ENCODE measurements around the gene FIBCD1. TPM values are rescaled to one million over a fixed set of nuclear protein-coding genes. Genes with fewer than 3 reads are reported as not detected.

The FIBCD1 gene
- total RNA-seq, 1 donor from 2014 or later = not detected

DNA sequence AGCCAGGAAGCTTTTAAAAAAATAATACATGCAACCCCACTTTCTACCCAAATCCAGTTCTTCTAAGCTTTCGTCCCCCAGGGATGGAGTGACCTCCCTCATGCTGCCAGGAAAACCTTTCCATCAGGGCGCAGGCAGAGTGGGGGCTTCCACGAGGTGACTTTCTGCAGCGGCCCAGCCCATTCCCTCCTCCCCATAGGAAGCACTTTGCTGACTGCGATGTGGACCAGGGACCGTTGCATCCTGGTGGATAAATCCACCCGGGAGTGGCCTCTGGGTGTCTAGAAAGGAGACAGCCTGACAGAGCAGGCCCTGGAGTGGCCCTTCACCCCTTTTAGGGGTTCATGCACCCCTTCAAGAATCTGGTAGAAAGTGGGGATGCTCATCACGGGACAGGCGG, 44.0 kb downstream of the FIBCD1 start:
- DNase-seq = no peak

DNA sequence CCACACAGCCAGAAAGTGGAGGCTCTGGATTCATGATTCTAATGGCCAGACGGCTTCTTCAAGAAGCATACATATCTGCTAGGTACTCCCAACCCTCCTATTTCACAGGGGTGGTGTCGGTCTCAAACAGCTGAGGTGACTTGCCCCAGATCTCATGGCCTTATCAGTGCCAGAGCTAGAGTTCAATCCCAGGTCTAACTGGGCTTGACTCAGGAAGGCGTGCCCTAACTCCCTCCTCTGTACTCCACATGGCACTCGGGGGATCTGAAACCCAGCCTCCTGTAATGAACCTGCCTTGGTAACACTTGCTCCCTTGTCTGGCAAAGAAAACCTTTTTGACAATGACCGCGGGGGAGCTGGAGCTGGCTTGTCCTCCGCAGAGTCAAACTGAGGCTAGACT, 44.5 kb downstream of the FIBCD1 start:
- no peak for DNase-seq

DNA sequence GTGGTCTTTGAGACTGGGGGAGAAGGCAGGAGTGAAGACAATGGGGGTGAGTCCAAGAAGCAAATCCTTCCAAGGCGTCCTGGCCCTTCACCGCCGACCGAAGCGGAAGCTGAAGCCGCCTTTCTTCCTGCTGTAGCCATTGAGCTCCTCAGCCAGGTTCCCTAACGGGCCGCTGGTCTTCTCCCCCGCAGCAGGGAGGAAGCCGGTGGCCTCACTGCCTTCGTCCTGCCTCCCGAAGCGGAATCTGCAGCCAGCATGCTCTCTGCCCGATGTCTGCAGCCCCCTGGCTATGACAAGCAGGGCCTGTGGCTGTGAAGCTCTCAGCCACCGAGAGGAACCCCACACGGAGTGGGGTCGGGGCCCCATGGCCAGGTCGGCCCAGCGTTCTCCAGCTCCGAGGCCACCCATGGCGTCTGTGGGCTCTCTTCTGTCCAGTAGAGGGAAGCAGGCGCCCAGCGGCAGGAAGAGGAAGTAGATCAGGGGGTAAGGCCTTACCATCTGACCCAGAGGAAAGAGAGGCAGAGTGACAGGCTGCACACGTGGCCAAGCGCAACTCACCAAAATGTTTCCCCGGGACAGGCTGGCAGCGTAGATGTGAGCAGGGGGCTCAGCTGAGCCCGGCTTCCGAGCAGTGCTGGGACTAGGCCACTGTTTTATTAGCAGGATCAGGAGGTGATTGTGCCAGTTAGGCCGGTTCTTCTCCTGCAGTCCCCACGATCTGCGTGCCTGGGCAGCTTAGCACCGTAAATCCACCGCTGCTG, 45.5 kb downstream of the FIBCD1 start:
- peak; percentile 41 for DNase-seq

DNA sequence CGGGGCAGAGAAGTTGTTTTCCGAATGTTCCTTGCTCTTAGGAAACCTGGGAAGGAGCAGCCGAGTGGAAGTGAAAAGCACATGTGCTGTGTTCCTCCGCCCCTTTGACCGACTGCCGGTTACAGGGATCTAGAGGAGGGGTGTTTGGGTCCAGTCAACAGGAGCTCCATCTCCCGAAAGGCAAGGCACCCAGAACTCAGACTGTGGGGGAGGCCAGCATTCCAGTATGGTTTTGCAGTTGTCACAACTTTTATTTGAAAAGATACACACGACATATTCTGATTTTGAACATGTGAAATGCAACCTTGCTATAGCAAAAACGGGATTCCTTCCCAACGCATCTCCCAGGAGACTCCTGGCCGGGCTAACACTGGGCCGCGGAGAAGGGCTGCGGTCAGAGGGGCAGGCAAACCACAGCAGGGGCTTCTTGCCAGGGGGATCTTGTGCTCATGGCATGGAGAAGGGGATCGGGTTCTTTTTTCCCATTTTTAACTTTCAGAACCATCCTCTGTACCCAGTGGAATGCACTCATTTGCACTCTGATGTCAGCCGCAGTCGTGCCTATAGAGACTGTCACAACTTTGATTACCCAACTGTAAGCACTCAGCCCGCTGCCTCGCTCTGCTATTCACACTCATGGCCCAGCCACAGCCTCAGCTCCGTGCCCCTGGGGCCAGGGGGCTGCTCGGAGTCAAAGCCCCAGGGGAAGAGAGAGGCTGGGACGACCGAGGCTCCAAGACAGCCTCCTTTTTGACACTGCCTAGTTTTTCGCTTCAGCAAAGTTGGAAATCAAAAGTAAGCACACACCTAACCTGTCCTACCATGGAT, 46.4 kb downstream of the FIBCD1 start:
- no peak for DNase-seq

DNA sequence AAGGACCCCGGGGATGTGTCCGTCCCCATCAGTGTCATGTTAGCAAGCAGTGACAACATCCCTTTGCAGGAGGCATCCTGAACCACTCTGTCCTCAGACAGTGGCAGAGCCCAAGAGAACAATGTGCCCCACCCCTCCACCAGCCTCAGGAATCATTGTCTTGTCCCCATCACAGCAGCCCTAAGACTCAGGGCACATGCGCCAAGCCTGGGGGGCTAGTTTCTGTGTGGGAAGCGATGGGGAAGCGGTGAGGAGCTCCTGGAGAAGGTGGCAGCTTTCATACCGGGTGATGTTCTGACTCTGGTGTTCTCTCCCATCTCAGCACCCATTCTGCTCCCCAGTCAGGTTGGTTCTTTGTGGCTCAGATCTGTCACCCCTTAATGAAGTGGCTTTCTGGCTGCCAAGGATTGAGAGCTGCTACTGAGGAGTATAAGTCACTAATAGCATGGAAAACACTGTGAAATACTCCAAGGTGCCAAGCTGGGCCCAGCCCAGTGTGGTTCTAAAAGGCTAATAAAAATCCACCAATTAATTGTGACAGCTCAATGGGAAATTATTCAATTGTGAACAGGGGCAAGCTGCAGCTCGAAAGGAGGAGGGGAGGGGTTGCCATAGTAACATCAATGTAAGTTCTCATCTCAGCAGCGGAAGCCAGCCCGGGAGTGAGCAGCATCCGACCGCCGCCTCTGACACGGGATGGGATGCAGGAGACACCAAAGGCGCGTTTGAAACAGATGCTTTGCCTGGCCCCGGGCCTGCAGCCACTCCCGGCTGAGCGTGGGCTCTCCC, 47.2 kb downstream of the FIBCD1 start:
- peak; percentile 48 for DNase-seq

DNA sequence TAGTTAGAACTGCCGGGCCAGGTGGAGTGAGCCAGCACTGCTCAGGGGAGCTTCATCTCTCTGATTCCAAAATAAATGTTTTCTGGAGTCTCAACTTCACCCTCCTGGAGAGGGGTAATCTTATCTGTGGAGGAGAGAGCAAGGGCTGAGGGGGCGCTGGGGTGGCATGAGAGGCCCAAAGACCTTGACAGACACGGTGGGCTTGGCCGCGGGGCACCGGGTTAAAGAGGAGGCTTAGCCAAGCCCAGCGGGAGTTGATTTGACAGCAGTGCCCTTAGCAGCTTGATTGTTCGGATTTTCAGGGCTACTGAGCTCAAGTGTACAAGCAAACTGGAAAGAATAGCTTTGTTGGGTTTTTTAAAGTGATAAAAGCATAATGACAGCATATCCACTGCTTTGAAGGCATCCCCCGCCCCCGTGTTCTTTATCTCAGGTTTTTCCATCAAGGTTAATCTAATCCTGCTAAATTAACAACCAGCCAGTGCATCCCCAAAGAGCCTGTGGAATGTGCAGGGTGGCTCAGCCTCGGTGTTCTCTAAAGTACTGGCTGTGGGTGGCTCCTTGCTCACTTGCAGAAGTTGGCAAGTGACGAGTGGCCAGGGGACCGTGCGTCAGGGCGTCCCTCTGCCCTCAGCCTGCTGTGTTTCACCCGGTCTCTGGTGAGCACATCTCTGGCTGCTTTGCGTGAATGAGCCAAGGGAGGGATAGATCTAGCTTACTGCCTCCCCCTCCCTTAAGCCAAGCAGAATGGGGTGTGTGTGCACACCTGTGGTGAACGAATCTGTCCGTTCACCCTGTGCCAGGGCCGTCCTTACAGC, 48.0 kb downstream of the FIBCD1 start:
- DNase-seq = no peak

DNA sequence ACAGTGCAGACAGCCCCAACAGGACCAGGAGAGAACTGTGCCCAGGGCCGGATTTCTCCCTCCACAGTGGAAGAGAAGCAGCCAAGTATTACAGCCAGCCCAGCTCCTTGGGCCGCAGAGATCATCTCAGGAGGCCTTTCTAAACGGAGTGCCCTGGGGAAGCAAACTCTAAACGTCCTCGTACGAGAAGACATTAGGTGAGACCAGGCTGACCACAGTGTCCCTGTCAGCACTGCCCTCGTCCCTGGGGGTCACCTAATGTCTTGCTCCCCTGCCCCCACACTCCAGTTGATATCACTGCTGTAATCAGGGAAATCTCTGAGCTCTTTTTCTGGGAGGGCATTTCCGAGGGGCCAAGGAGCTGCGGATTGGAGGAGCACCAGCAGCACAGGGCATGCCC, 48.9 kb downstream of the FIBCD1 start:
- no peak for DNase-seq

DNA sequence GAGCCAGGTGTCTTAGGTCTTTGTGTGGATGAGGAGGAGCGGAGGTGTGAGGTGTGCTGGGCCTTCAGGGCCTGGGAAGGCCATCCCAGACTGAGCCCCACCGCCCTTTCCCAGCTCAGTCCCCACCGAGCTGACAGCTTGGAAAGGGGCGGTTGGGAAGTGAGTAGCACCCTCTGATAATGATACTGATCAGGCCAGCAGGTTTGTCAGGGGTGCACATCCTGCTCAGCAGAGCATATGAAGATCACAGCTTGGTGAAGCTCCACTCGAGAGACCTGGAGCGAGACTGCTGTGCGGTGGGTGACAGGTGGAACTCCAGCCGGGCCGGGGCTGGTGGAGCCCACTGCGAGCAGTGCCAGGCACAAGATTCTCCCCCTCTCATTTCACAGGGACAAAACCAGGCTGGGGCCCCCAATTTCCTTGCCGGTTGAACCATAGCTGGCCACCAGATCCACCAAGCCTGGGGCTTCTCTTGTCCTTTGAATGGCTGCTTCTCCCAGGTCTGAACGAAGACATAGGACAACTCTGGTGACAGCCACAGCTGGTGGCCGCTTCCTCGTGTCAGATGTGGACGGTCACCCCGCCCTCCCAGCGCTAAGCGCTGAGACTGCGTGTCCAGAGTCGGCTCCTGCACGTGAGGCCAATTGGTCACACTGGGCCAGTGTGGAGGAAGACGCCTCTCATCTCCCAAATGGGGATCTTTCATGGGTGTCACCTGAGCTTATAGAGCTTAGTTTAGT, 50.7 kb downstream of the FIBCD1 start:
- DNase-seq = no peak

DNA sequence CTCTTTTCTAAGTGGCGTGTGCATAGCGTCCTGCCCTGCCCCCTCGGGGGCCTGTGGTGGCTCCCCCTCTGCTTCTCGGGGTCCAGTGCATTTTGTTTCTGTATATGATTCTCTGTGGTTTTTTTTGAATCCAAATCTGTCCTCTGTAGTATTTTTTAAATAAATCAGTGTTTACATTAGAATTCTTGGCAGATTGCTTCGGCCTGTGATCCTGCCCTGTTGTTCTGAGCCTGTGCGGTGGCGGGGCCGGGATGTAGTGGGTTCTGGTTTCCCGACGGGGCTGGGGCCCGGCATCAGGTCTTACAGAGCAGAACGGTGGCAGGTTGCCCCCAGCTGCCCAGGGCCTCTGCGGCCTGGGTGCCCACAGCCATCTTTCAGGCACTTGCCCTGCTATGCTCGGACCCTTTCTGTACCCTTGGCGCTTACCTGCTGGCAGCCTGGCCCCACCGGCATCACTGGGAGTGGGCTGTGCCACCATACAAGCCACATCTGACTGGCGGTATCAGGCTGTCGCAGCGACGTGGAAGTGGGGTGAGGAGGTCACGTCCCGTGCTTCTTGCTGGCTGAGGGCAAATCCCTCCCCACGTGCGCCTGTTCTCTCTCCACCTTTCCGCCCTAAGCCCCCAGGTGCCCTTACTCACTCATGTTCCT, 51.4 kb downstream of the FIBCD1 start:
- DNase-seq = no peak

DNA sequence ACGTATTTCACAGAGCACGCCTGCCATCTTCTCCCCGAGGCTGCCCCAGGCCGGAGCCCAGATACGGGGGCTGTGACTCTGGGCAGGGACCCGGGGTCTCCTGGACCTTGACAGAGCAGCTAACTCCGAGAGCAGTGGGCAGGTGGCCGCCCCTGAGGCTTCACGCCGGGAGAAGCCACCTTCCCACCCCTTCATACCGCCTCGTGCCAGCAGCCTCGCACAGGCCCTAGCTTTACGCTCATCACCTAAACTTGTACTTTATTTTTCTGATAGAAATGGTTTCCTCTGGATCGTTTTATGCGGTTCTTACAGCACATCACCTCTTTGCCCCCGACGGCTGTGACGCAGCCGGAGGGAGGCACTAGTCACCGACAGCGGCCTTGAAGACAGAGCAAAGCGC, 52.1 kb downstream of the FIBCD1 start:
- no peak for DNase-seq

DNA sequence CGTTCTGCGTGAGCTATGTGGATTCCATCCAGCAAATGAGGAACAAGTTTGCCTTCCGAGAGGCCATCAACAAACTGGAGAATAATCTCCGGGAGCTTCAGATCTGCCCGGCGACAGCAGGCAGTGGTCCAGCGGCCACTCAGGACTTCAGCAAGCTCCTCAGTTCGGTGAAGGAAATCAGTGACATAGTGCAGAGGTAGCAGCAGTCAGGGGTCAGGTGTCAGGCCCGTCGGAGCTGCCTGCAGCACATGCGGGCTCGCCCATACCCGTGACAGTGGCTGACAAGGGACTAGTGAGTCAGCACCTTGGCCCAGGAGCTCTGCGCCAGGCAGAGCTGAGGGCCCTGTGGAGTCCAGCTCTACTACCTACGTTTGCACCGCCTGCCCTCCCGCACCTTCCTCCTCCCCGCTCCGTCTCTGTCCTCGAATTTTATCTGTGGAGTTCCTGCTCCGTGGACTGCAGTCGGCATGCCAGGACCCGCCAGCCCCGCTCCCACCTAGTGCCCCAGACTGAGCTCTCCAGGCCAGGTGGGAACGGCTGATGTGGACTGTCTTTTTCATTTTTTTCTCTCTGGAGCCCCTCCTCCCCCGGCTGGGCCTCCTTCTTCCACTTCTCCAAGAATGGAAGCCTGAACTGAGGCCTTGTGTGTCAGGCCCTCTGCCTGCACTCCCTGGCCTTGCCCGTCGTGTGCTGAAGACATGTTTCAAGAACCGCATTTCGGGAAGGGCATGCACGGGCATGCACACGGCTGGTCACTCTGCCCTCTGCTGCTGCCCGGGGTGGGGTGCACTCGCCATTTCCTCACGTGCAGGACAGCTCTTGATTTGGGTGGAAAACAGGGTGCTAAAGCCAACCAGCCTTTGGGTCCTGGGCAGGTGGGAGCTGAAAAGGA, 53.3 kb downstream of the FIBCD1 start:
- DNase-seq = no peak

DNA sequence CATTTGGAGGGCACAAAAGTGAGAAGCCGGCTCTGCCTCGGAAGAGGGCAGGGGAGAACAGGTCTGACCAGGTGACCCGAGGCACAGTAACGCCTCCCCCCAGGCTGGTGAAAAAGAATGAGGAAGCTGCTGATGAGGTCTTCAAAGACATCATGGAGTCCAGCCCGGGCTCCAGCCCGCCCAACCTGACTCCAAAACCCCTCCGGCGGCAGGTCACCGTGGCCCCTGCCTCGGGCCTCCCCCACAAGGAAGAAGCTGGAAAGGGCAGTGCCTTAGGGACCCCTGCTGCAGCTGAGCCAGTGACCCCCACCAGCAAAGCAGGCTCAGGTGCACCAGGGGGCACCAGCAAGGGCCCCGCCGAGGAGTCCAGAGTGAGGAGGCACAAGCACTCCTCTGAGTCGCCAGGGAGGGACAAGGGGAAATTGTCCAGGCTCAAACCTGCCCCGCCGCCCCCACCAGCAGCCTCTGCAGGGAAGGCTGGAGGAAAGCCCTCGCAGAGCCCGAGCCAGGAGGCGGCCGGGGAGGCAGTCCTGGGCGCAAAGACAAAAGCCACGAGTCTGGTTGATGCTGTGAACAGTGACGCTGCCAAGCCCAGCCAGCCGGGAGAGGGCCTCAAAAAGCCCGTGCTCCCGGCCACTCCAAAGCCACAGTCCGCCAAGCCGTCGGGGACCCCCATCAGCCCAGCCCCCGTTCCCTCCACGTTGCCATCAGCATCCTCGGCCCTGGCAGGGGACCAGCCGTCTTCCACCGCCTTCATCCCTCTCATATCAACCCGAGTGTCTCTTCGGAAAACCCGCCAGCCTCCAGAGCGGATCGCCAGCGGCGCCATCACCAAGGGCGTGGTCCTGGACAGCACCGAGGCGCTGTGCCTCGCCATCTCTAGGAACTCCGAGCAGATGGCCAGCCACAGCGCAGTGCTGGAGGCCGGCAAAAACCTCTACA, 54.2 kb downstream of the FIBCD1 start:
- no peak for DNase-seq

DNA sequence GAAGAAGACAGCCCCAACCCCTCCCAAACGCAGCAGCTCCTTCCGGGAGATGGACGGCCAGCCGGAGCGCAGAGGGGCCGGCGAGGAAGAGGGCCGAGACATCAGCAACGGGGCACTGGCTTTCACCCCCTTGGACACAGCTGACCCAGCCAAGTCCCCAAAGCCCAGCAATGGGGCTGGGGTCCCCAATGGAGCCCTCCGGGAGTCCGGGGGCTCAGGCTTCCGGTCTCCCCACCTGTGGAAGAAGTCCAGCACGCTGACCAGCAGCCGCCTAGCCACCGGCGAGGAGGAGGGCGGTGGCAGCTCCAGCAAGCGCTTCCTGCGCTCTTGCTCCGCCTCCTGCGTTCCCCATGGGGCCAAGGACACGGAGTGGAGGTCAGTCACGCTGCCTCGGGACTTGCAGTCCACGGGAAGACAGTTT, 54.9 kb downstream of the FIBCD1 start:
- DNase-seq = no peak

DNA sequence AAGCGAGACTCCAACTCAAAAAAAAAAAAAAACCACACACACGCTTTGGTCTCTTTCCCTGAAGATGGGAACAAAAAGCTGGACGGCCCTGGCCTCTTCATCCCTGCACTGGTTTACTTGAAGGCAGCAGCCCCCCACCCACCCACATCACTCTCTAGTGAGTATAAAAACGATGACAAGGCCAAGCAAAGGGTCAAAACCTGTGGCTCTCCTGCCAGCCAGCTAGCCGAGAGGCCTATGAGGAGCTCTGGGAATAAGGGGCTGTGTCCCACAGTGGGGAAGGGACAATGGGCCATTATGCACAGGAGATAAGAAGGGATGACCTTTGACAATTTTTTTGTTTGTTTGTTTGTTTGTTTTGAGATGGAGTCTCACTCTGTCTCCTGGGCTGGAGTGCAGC, 55.6 kb downstream of the FIBCD1 start:
- DNase-seq = no peak

DNA sequence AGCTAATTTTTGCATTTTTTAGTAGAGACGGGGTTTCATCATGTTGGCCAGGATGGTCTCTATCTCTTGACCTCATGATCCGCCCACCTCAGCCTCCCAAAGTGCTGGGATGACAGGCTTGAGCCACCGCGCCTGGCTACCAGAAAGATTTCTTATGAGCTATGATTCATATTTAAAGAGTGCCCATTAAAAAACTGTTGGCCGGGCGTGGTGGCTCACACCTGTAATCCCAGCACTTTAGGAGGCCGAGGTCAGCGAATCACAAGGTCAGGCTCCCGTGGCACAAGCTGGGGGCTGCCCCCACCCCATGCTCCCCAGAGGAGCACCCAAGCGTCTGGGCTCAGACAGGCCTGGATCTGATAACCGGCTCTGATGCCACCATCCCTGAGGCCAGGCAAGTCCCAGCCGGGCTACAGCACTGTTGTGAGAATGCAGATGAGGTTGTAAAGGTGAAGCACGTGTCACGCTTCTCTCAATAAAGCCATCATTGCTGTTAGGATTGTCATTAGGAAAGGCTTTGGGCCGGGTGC, 56.3 kb downstream of the FIBCD1 start:
- DNase-seq = no peak

DNA sequence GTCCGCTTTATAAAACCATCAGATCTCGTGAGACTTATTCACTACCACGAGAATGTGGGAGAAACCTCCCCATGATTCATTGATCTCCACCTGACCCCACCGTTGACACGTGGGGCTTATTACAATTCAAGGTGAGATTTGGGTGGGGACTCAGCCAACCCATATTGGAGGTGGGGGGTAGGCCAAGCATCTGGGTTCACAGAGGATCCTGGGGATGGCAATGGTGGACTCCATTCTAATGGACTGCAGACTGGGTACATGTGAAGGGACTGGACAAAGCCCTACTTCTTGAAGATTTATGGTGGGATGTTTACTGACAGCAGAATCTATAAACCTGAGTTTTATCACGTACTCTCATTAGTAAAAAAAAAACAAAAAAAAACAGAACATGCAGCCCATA, 57.5 kb downstream of the FIBCD1 start:
- no peak for DNase-seq

DNA sequence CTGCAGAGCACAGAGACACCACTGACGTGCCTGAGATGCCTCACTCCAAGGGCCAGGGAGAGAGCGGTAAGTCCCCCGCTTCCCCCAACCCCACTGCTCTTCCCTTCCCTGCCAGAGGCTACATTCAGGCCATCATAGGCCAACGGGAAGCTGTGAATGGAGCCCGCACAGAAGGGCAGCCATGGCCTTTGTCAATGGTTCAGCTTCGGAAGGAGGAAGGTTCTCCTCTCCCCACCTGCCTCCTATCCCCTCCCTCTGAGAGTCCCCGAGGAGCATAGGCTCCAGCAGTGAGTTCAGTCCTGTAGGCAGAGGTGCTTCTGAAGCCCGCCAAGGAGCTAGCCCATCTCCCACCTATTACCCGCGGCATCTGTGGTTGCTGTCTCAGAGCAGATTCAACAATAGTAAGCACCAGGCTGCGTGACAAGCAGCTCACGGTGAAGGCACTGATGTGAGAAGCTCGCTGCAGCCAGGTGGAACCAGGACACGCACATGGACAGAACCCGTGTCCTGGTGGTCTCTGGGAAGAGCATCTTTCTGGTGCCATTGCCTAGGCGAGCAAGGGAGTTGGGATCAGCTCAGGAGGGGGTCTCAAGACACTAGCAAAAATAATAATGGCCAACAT, 58.3 kb downstream of the FIBCD1 start:
- no peak for DNase-seq

All from tongue (tissue), 2 donors.